Measurements from ENCODE around the gene MRPS6. TPM values are rescaled to one million over a fixed set of nuclear protein-coding genes. Genes with fewer than 3 reads are reported as not detected.
A peak's percentile ranks its signal among the peaks of the same experiment; 100 is the strongest.

Gene MRPS6
- total and polyA plus RNA-seq, 2 of the 13 experiments (the other 11 are each of a cell fraction or from before 2014, with no cell fraction given), result 14.2 to 26.9 TPM

- TF ChIP-seq TIGD3 (CRISPR knock-in tag; IDR thresholded peaks at IDR 0.05; ENCODE audit: borderline replicate concordance), result no peak
- TF ChIP-seq RBM39 (IDR thresholded peaks at IDR 0.05; ENCODE audit: low read depth, low read length, poor library complexity, severe bottlenecking), result peak; percentile 34
- TF ChIP-seq TCF12 (IDR thresholded peaks at IDR 0.05), result no peak
- no peak for TF ChIP-seq TCF12 (CRISPR knock-in tag; IDR thresholded peaks at IDR 0.05)
- TF ChIP-seq ZNF691 (CRISPR knock-in tag; IDR thresholded peaks at IDR 0.05; ENCODE audit: borderline replicate concordance, low read depth), result no peak
- TF ChIP-seq TCF7 (IDR thresholded peaks at IDR 0.05; ENCODE audit: low read depth), result no peak
- no peak for TF ChIP-seq ARNT (IDR thresholded peaks at IDR 0.05)
- no peak for TF ChIP-seq TAF15 (IDR thresholded peaks at IDR 0.05; ENCODE audit: low read depth, low read length, poor library complexity, severe bottlenecking)
- TF ChIP-seq YEATS4 (CRISPR knock-in tag; IDR thresholded peaks at IDR 0.05; ENCODE audit: borderline replicate concordance), result peak; percentile 66; the same call in 1 of the 2 replicates
- TF ChIP-seq PITX1 (CRISPR knock-in tag; IDR thresholded peaks at IDR 0.05), result 0 out of 2 replicates have a peak, but pooled peaks have one; percentile 21
- peak; percentile 17; the same call in 1 of the 3 replicates for TF ChIP-seq MXI1 (IDR thresholded peaks at IDR 0.05; ENCODE audit: borderline replicate concordance, low read depth, low read length)
- no peak for TF ChIP-seq ISX (CRISPR knock-in tag; conservative IDR thresholded peaks at IDR 0.05)
- no peak for TF ChIP-seq ZMYM3 (CRISPR knock-in tag; IDR thresholded peaks at IDR 0.05)
- TF ChIP-seq ARHGAP35 (CRISPR knock-in tag; IDR thresholded peaks at IDR 0.05; ENCODE audit: borderline replicate concordance), result no peak
- no peak for TF ChIP-seq GMEB1 (CRISPR knock-in tag; IDR thresholded peaks at IDR 0.05; ENCODE audit: borderline replicate concordance)
- peak; percentile 39; the same call in 1 of the 2 replicates for TF ChIP-seq ZNF788 (CRISPR knock-in tag; IDR thresholded peaks at IDR 0.05; ENCODE audit: borderline replicate concordance)
- no peak for TF ChIP-seq ATF5 (CRISPR knock-in tag; IDR thresholded peaks at IDR 0.05; ENCODE audit: low read depth)
- TF ChIP-seq FOSL1 (CRISPR knock-in tag; IDR thresholded peaks at IDR 0.05; ENCODE audit: borderline replicate concordance), result no peak
- no peak for TF ChIP-seq ZNF382 (CRISPR knock-in tag; IDR thresholded peaks at IDR 0.05; ENCODE audit: borderline replicate concordance)
- TF ChIP-seq IKZF1 (IDR thresholded peaks at IDR 0.05), result no peak
- no peak for TF ChIP-seq MIER2 (CRISPR knock-in tag; IDR thresholded peaks at IDR 0.05)
- TF ChIP-seq POLR2G (IDR thresholded peaks at IDR 0.05; ENCODE audit: low read depth, low read length), result peak; percentile 96
- TF ChIP-seq ZNF773 (CRISPR knock-in tag; IDR thresholded peaks at IDR 0.05; ENCODE audit: borderline replicate concordance), result no peak
- TF ChIP-seq MAFG (CRISPR knock-in tag; IDR thresholded peaks at IDR 0.05), result no peak
- no peak for TF ChIP-seq ZNF557 (CRISPR knock-in tag; IDR thresholded peaks at IDR 0.05)
- TF ChIP-seq ZNF496 (CRISPR knock-in tag; IDR thresholded peaks at IDR 0.05; ENCODE audit: insufficient replicate concordance), result no peak
- no peak for TF ChIP-seq ZNF576 (CRISPR knock-in tag; IDR thresholded peaks at IDR 0.05)
Observed at GRCh38 chr21:34073032-34073748, at the start of gene MRPS6, which contains the start of gene SLC5A3 (continued).

Measured in HepG2 (cell line).